A673 (cell line): ENCODE data around the gene PPCDC.

ENCODE experiments used
- EZH2 ChIP-seq: fragments of 200-600 bp; sonication (generic); IDR thresholded peaks from 2 replicates; pipeline ENCODE4 v1.6.1; 2017; ENCODE audit warnings: borderline replicate concordance, low read depth, mild to moderate bottlenecking, mixed read lengths, antibody characterized with exemption, low read length; ENCODE audit not compliant: poor library complexity, severe bottlenecking
- TF ChIP-seq, protein P1 (sequence below): fragments of 300-800, 200-600 bp; sonication (generic); conservative IDR thresholded peaks from 2 replicates; pipeline ENCODE4 v1.5.1; 2017; ENCODE audit warnings: low read depth, mild to moderate bottlenecking, antibody characterized with exemption, low read length, moderate library complexity, mixed read lengths

- TF ChIP-seq, protein P1, sequence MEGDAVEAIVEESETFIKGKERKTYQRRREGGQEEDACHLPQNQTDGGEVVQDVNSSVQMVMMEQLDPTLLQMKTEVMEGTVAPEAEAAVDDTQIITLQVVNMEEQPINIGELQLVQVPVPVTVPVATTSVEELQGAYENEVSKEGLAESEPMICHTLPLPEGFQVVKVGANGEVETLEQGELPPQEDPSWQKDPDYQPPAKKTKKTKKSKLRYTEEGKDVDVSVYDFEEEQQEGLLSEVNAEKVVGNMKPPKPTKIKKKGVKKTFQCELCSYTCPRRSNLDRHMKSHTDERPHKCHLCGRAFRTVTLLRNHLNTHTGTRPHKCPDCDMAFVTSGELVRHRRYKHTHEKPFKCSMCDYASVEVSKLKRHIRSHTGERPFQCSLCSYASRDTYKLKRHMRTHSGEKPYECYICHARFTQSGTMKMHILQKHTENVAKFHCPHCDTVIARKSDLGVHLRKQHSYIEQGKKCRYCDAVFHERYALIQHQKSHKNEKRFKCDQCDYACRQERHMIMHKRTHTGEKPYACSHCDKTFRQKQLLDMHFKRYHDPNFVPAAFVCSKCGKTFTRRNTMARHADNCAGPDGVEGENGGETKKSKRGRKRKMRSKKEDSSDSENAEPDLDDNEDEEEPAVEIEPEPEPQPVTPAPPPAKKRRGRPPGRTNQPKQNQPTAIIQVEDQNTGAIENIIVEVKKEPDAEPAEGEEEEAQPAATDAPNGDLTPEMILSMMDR, result no peak
- TF ChIP-seq EZH2, result no peak
Observed at GRCh38 chr15:75002398-75002797, 21.0 kb upstream of the PPCDC start.
